ENCODE results near the gene TMEM184A.

GRCh38 chr7:1598286-1598685 lies 42.3 kb upstream of the TMEM184A start:
- TF ChIP-seq, protein P1, sequence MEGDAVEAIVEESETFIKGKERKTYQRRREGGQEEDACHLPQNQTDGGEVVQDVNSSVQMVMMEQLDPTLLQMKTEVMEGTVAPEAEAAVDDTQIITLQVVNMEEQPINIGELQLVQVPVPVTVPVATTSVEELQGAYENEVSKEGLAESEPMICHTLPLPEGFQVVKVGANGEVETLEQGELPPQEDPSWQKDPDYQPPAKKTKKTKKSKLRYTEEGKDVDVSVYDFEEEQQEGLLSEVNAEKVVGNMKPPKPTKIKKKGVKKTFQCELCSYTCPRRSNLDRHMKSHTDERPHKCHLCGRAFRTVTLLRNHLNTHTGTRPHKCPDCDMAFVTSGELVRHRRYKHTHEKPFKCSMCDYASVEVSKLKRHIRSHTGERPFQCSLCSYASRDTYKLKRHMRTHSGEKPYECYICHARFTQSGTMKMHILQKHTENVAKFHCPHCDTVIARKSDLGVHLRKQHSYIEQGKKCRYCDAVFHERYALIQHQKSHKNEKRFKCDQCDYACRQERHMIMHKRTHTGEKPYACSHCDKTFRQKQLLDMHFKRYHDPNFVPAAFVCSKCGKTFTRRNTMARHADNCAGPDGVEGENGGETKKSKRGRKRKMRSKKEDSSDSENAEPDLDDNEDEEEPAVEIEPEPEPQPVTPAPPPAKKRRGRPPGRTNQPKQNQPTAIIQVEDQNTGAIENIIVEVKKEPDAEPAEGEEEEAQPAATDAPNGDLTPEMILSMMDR (IDR thresholded peaks at IDR 0.05; ENCODE audit: low read depth, low read length), result no peak
- no peak for TF ChIP-seq EZH2phosphoT487 (IDR thresholded peaks at IDR 0.05; ENCODE audit: low read depth)
